GM12878 (cell line): ENCODE measurements around the gene NKX1-1. TPM values are rescaled to one million over a fixed set of nuclear protein-coding genes. Genes with fewer than 3 reads are reported as not detected.

ENCODE experiments used
- ATAC-seq: fragments of 200-7000 bp; cut with Tn5 transposase; 3 replicates; pipeline ENCODE4 v1.9.1; 2020; ENCODE audit warnings: mild to moderate bottlenecking, moderate library complexity
- BruUV-seq: library from RNA; stranded (reverse); fragments of 400-500 nt; replicated peaks from 2 replicates; lab custom pipeline; 2021; lab: Mats Ljungman, UMichigan
- CTCF ChIA-PET: fragments of 300-600 bp; sonication (Branson Sonifier 250); formaldehyde crosslinking; extraction: SDS; loops from one replicate; lab custom pipeline; 2021; ENCODE audit warnings: inconsistent platforms; lab: Yijun Ruan, JAX
- POLR2A ChIA-PET: fragments of 350-600 bp; formaldehyde crosslinking; extraction: SDS; loops from one replicate; lab custom pipeline; 2021; ENCODE audit warnings: inconsistent platforms; lab: Charles Lee
- RAD21 ChIA-PET: fragments of 300-600 bp; sonication (Branson Sonifier 250); formaldehyde crosslinking; loops from one replicate; lab custom pipeline; 2023; ENCODE audit warnings: antibody characterized with exemption; ENCODE audit not compliant: unreplicated experiment; lab: Charles Lee
- SMC1A ChIA-PET: fragments of 300-600 bp; sonication (Branson Sonifier 250); formaldehyde crosslinking; loops from one replicate; lab custom pipeline; 2023; ENCODE audit not compliant: unreplicated experiment, uncharacterized antibody; lab: Charles Lee
- DNase-seq: peaks from one replicate; pipeline ENCODE4 v3.0.0-alpha.2; 2011; ENCODE audit warnings: low read depth, low spot score
- FAIRE-seq: peaks from 3 replicates; lab custom pipeline; 2011; peaks lifted over from hg19 to GRCh38; lab: Jason Lieb, UNC
- H2AFZ ChIP-seq: 2 replicates; pipeline ENCODE4 v1.6.0; 2011; ENCODE audit warnings: low read depth, low read length, control low read depth; ENCODE audit not compliant: control insufficient read depth
- H3K27ac ChIP-seq: 2 replicates; pipeline ENCODE4 v1.5.1; 2011; ENCODE audit warnings: control low read depth; ENCODE audit not compliant: control insufficient read depth, insufficient read depth
- H3K27me3 ChIP-seq, 2 experiments: replicated peaks in 1 of 2; 2 replicates each; pipeline versions ENCODE4 v1.6.0 to v1.6.1; 2011; ENCODE audit warnings: low read length in 1 of 2; ENCODE audit not compliant: control insufficient read depth in 2 of 2, insufficient read depth in 2 of 2
- H3K36me3 ChIP-seq, 2 experiments: 2 replicates each; pipeline ENCODE4 v1.5.1; 2011; ENCODE audit warnings: low read length in 1 of 2; ENCODE audit not compliant: control insufficient read depth in 2 of 2, insufficient read depth in 2 of 2
- H3K4me1 ChIP-seq: 2 replicates; pipeline ENCODE4 v1.6.1; 2011; ENCODE audit warnings: mild to moderate bottlenecking, low read length, moderate library complexity, mixed read lengths; ENCODE audit not compliant: control insufficient read depth, insufficient read depth
- H3K4me2 ChIP-seq: 2 replicates; pipeline ENCODE4 v1.6.0; 2011; ENCODE audit warnings: control low read depth; ENCODE audit not compliant: control insufficient read depth, insufficient read depth
- H3K4me3 ChIP-seq: fragments of 200-600 bp; sonication (generic); 2 replicates; pipeline ENCODE4 v1.5.1; 2016
- H3K79me2 ChIP-seq: 2 replicates; pipeline ENCODE4 v1.6.0; 2011; ENCODE audit warnings: low read length; ENCODE audit not compliant: control insufficient read depth, insufficient read depth
- H3K9ac ChIP-seq: 2 replicates; pipeline ENCODE4 v1.8.0; 2011; ENCODE audit warnings: low read length, control low read depth, mixed read lengths; ENCODE audit not compliant: control insufficient read depth, insufficient read depth
- H3K9me3 ChIP-seq: replicated peaks from 3 replicates; pipeline ENCODE4 v1.5.1; 2011; ENCODE audit warnings: mild to moderate bottlenecking, low read length; ENCODE audit not compliant: control insufficient read depth, insufficient read depth
- H4K20me1 ChIP-seq: 2 replicates; pipeline ENCODE4 v1.6.0; 2011; ENCODE audit not compliant: control insufficient read depth, insufficient read depth
- CHD2 ChIP-seq: IDR thresholded peaks from 2 replicates; pipeline ENCODE4 v1.6.1; 2011; ENCODE audit warnings: low read depth, low read length, improper control_type of control experiment, borderline replicate concordance
- ELK1 ChIP-seq: IDR thresholded peaks from 2 replicates; pipeline ENCODE4 v1.6.1; 2012; ENCODE audit warnings: low read depth, low read length, improper control_type of control experiment
- ESRRA ChIP-seq: IDR thresholded peaks from 2 replicates; pipeline ENCODE4 v1.6.1; 2012; ENCODE audit warnings: mild to moderate bottlenecking, low read length, improper control_type of control experiment
- MTA2 ChIP-seq: fragments of 450-650 bp; IDR thresholded peaks from 2 replicates; pipeline ENCODE4 v1.6.1; 2016; ENCODE audit warnings: low read depth, mild to moderate bottlenecking, moderate library complexity
- NR2C1 ChIP-seq: fragments of 450-650 bp; IDR thresholded peaks from 2 replicates; pipeline ENCODE4 v1.6.1; 2017; ENCODE audit warnings: antibody characterized with exemption, mild to moderate bottlenecking, moderate library complexity
- NR2F1 ChIP-seq: fragments of 450-650 bp; conservative IDR thresholded peaks from 2 replicates; pipeline ENCODE4 v1.6.1; 2017; ENCODE audit warnings: mild to moderate bottlenecking
- NRF1 ChIP-seq: conservative IDR thresholded peaks from 2 replicates; pipeline ENCODE4 v1.6.1; 2011; ENCODE audit warnings: mild to moderate bottlenecking, low read depth, low read length, improper control_type of control experiment
- PAX8 ChIP-seq: fragments of 450-650 bp; IDR thresholded peaks from 2 replicates; pipeline ENCODE4 v1.6.1; 2017; ENCODE audit warnings: mild to moderate bottlenecking, moderate library complexity
- PRDM15 ChIP-seq: fragments of 450-650 bp; formaldehyde crosslinking; IDR thresholded peaks from 2 replicates; pipeline ENCODE4 v1.4.0; 2020; ENCODE audit warnings: mild to moderate bottlenecking, moderate library complexity
- SUPT20H ChIP-seq: IDR thresholded peaks from 2 replicates; pipeline ENCODE4 v1.6.1; 2011; ENCODE audit warnings: low read depth, mild to moderate bottlenecking, low read length, moderate library complexity, borderline replicate concordance; ENCODE audit not compliant: control insufficient read depth
- ZNF24 ChIP-seq: fragments of 450-650 bp; IDR thresholded peaks from 2 replicates; pipeline ENCODE4 v1.6.1; 2017; ENCODE audit warnings: antibody characterized with exemption, mild to moderate bottlenecking
- ZNF622 ChIP-seq: fragments of 450-650 bp; IDR thresholded peaks from 2 replicates; pipeline ENCODE4 v1.6.1; 2017; ENCODE audit warnings: mild to moderate bottlenecking, inconsistent platforms
- WGBS: methylation state at CpG from one replicate; pipeline ENCODE4 v1.1.6; 2016; ENCODE audit warnings: low lambda C conversion rate; ENCODE audit not compliant: insufficient replicate concordance, insufficient coverage; ENCODE audit errors: missing lambda C conversion rate; 5-methylcytosine and 5-hydroxymethylcytosine counted together
- in situ Hi-C: fragments of 300-500 bp; cut with MboI; formaldehyde crosslinking; loops from 9 replicates; pipeline ENCODE4 v1.14.3; 2018; ENCODE audit warnings: mixed read lengths
- intact Hi-C: fragments of 100-400 bp; cut with micrococcal nuclease; formaldehyde crosslinking; loops from one replicate; pipeline ENCODE4 v1.14.2; 2022; ENCODE audit not compliant: unreplicated experiment
- polyA plus RNA-seq, 11 experiments: library from polyadenylated mRNA; depleted of rRNA in 4 of 11; unstranded in 6 of 11; stranded (reverse) in 5 of 11; fragments of >200 nt; fragmentation: Nextera tagmentation in 4 of 11; fragmentation: Illumina TruSeq in 1 of 11; extraction: Ambion mirVana in 4 of 11; extraction: Trizol in 1 of 11; gene quantifications; 1 replicate in 1 of 11; 2 replicates in 10 of 11; pipeline versions ENCODE4 v1.2.1 to v1.2.3, GENCODE V29; 2011 to 2016; ENCODE audit warnings: inconsistent platforms in 2 of 11, missing spikeins in 2 of 11, low read depth in 1 of 11
- total RNA-seq, 4 experiments: library from RNA; depleted of rRNA in 3 of 4; stranded (reverse); fragments of >200 nt in 3 of 4; fragmentation: Illumina TruSeq in 1 of 4; extraction: Trizol in 1 of 4; gene quantifications; 2 replicates each; pipeline versions ENCODE4 v1.2.1 to v1.2.3, GENCODE V29; 2013 to 2021
- TF ChIP-seq, protein P1 (sequence below): fragments of 150-350 bp; IDR thresholded peaks from 2 replicates; pipeline ENCODE4 v1.6.1; 2014; ENCODE audit warnings: mild to moderate bottlenecking, low read depth, low read length
- TF ChIP-seq, protein P2 (sequence below): IDR thresholded peaks from 2 replicates; pipeline ENCODE4 v1.6.1; 2011; ENCODE audit warnings: low read depth, low read length, improper control_type of control experiment, borderline replicate concordance

NKX1-1 gene
- total and polyA plus RNA-seq, 10 of the 15 experiments (the other 5 are each of a cell fraction or from before 2014, with no cell fraction given), result not detected

DNA sequence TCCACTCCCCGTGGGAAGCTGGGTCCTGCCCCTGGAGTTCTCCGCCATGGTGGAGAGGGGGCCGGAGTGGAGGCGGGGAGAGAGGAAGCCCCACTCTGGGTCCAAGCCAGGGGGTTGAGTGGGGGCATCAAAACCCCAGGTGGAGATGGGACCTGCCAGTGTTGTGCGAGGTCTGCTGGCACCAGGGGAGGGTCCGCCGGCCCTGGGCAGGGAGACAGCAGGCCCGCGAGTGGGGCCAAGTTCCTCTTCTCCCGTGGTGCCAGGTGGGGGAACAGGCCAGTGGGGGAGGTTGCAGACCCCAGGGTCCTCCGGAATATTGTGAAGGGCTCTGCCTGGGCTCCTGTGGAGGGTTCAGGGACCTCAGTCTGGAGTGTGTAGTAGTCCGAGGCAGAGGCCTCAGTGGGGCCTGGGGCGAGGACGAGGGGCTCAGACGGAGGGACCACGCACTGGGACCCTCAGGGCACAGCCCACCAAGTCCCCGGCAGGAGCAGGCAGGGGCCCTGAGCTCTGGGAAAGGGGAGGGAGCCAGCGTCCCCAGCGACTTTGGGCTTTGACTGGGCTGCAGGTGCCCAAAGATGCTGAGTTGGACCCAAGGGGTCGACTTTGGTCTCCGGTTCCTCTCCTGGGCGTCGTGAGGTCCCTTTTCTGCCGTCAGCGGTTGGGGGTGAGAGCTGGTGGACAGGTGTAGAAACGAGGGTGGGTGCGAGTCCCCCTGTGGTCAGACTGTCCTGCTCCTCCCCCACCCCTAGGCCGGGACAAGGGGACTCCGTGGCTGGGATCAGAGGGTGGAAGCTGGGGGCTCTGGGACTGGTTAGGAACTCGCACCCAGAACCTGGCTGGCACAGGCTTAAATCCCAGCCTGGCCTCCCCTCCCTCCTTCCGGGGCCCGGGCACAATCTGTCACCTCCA is 43.8 kb upstream of the NKX1-1 start (continued):
- TF ChIP-seq PRDM15, result no peak
- TF ChIP-seq, all 136 proteins: peak for 0

- Histone ChIP-seq H3K27me3 (no peaks in the 10 kb centered on the region), H4K20me1 (no peaks in the 10 kb centered on the region), H3K9me3 (no peaks in the 10 kb centered on the region; the same call in 2 of the 3 replicates), H3K4me3 (no peak overlapping the region), H3K27ac (no peak overlapping the region), H3K79me2 (no peaks in the 10 kb centered on the region), H3K4me1 (no peaks in the 10 kb centered on the region), H3K4me2 (no peak overlapping the region), H2AFZ (no peak overlapping the region), H3K9ac (no peak overlapping the region), H3K36me3 (no peaks in the 10 kb centered on the region)
- in situ Hi-C loops (no loop called here), intact Hi-C loops (no loop called here)
- ATAC-seq (no peak), FAIRE-seq (no peak), DNase-seq (no peak)
- TF ChIP-seq NRF1 (no peak), PAX8 (no peak), ZNF24 (no peak), ESRRA (no peak), CHD2 (no peak), ZNF622 (no peak), ELK1 (no peak), MTA2 (no peak), NR2C1 (no peak), SUPT20H (no peak), NR2F1 (no peak)
- TF ChIP-seq, protein P1, sequence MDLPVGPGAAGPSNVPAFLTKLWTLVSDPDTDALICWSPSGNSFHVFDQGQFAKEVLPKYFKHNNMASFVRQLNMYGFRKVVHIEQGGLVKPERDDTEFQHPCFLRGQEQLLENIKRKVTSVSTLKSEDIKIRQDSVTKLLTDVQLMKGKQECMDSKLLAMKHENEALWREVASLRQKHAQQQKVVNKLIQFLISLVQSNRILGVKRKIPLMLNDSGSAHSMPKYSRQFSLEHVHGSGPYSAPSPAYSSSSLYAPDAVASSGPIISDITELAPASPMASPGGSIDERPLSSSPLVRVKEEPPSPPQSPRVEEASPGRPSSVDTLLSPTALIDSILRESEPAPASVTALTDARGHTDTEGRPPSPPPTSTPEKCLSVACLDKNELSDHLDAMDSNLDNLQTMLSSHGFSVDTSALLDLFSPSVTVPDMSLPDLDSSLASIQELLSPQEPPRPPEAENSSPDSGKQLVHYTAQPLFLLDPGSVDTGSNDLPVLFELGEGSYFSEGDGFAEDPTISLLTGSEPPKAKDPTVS, result no peak
- TF ChIP-seq, protein P2, sequence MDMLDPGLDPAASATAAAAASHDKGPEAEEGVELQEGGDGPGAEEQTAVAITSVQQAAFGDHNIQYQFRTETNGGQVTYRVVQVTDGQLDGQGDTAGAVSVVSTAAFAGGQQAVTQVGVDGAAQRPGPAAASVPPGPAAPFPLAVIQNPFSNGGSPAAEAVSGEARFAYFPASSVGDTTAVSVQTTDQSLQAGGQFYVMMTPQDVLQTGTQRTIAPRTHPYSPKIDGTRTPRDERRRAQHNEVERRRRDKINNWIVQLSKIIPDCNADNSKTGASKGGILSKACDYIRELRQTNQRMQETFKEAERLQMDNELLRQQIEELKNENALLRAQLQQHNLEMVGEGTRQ, result no peak
- CTCF ChIA-PET, result no interaction called here
- SMC1A ChIA-PET, result no interaction called here
- RAD21 ChIA-PET, result no interaction called here
- 34% methylated on average over 12 of the region's 12 CpGs for WGBS
- POLR2A ChIA-PET, result no interaction called here
- BruUV-seq, result no TSS peak
Observed at GRCh38 chr4:1449475-1449832, 43.2 kb upstream of the NKX1-1 start.
